Measurements from ENCODE around the gene SLC8A2. TPM values are rescaled to one million over a fixed set of nuclear protein-coding genes. Genes with fewer than 3 reads are reported as not detected.
A peak's percentile ranks its signal among the peaks of the same experiment; 100 is the strongest.

The SLC8A2 gene
- total RNA-seq, 1 donor from 2014 or later: 3.7 TPM

- H3K27ac Mint-ChIP-seq: no peak overlapping the region
- DNase-seq (ENCODE audit: low spot score in 2 of 2, unreplicated experiment in 2 of 2): no peak
- no peak overlapping the region for H3K4me3 Mint-ChIP-seq
- TF ChIP-seq CTCF (IDR thresholded peaks at IDR 0.05; ENCODE audit: unreplicated experiment): no peak
- peaks cover 15% of the 10 kb centered on the region for H3K4me1 Mint-ChIP-seq
- peaks cover 1% of the 10 kb centered on the region for H3K36me3 Mint-ChIP-seq
- peaks cover 4% of the 10 kb centered on the region for H3K9me3 Mint-ChIP-seq
- peaks cover 87% of the 10 kb centered on the region for H3K27me3 Mint-ChIP-seq (ENCODE audit: low read depth)
Observed at GRCh38 chr19:47450478-47450877, 21.2 kb downstream of the SLC8A2 start.

DNA sequence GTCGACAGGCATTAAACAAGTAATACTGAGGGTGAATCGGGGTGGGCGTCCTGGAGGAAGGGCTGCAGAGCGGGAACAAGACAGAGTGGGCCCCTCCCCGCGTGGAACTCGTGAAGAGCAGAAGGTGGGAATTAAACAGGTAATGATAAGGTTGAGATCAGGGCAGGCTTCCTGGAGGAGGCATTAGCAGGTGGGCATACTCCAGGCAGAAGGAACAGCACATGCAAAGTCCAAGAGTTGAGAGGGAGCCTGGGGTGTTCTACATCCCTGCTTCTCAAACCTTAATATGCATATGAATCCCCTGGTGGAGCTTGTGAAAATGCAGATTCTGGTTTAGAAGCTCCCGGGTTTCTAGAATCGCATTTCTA, 23.3 kb downstream of the SLC8A2 start:
- Mint-ChIP-seq H3K27me3 (ENCODE audit: low read depth) (peaks cover 89% of the 10 kb centered on the region), H3K4me3 (no peak overlapping the region)

DNA sequence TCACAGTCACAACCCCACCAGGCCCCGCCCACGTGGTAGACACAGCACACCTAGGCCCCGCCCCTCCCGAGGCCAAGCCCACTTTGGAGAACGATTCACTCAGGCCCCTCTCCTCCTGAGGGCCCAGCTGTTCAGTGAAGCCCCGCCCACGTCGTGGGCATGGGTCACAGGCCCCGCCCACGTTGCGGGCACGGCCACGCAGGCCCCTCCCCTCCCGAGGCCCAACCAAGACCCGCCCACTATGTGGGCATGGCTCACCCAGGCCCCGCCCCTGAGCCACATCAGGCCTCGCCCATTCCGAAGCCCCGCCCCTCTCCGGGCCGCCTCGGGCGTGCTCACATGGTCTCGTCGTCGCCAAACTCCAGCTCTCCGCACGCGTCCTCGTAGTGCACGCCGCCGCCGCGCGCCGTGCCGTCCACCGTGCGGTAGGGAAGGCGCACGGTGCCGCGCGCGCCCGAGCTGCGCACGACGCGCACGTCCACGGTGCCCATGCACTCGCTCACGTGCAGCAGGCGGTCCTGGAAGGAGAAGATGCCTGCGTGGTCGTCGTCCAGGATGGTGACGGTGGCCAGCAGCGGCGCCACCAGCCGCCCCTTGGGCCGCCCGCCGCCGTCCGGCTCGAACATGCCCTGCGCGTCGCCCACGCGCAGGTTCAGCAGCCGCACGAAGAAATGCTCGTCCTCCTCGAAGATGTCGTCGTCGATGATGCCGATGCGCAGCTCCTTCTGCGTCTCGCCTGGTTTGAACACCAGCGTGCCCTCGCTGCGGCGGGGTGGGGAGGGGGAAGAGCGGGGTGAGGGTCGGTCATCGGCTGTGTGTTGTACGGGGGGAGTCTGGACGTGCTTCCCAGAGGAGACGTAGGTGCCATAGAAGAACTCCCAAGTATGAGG, 24.0 kb downstream of the SLC8A2 start:
- Mint-ChIP-seq H3K36me3 (no peaks in the 10 kb centered on the region), H3K27me3 (ENCODE audit: low read depth) (peaks cover 92% of the 10 kb centered on the region), H3K9me3 (no peaks in the 10 kb centered on the region), H3K27ac (no peak overlapping the region), H3K4me1 (peaks cover 17% of the 10 kb centered on the region), H3K4me3 (peak overlapping the region; percentile 42)
- TF ChIP-seq CTCF (IDR thresholded peaks at IDR 0.05; ENCODE audit: unreplicated experiment): no peak
- peak; percentile 45 to 77 for DNase-seq (ENCODE audit: low spot score in 2 of 2, unreplicated experiment in 2 of 2)

More for the DNA sequence above, 23.3 kb downstream of the SLC8A2 start:
- no peak for DNase-seq (ENCODE audit: low spot score in 2 of 2, unreplicated experiment in 2 of 2)
- H3K36me3 Mint-ChIP-seq: no peaks in the 10 kb centered on the region
- no peak overlapping the region for H3K27ac Mint-ChIP-seq
- H3K9me3 Mint-ChIP-seq: no peaks in the 10 kb centered on the region
- no peak for TF ChIP-seq CTCF (IDR thresholded peaks at IDR 0.05; ENCODE audit: unreplicated experiment)
- peaks cover 17% of the 10 kb centered on the region for H3K4me1 Mint-ChIP-seq

DNA sequence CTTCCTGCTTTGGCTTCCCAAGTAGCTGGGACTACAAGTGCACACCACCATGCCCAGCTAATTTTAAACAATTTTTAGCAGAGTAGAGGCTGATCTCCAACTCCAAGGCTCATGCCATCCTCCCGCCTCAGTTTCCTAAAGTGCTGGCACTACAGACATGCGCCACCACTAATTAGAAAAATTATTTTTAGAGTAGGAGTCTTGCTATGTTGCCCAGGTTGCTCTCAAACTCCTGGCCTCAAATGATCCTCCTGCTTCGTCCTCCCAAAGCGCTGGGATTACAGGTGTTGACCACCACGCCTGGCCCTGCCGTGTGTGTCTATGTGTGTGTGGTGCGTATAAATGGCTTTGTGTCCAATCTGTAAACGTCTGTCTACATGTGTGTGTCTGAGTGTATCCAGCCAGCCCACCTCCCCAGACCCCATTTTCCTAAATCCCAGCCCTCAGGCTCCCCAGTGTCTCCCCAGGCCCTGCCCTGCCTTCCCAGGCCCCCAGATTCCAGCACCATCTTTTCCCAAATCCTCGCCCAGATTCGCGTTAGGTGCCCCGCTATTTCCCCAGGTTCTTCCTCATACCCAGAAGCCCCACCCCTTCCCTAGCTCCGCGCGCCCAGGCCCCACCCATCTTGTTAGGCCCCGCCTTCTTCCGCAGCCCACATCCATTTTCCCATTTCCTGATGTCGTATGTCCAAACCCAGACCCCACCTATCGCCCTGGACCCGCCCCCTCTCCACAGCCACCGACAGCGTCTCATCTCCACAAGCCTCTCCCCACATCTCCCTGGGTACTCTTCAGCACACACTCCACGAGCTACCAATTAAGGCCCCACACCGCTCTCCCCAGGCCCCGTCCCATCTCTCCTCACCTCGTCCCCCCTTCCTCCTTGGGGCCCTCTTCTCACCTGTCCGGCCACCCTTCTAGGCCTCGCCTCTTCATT, 24.9 kb downstream of the SLC8A2 start:
- H3K4me1 Mint-ChIP-seq: peaks cover 17% of the 10 kb centered on the region
- no peaks in the 10 kb centered on the region for H3K9me3 Mint-ChIP-seq
- DNase-seq (ENCODE audit: low spot score in 2 of 2, unreplicated experiment in 2 of 2): peak in 1 of 2 experiments; percentile 53
- no peaks in the 10 kb centered on the region for H3K36me3 Mint-ChIP-seq
- peak overlapping the region; percentile 42 for H3K4me3 Mint-ChIP-seq
- no peak overlapping the region for H3K27ac Mint-ChIP-seq
- peaks cover 96% of the 10 kb centered on the region for H3K27me3 Mint-ChIP-seq (ENCODE audit: low read depth)
- no peak for TF ChIP-seq CTCF (IDR thresholded peaks at IDR 0.05; ENCODE audit: unreplicated experiment)

DNA sequence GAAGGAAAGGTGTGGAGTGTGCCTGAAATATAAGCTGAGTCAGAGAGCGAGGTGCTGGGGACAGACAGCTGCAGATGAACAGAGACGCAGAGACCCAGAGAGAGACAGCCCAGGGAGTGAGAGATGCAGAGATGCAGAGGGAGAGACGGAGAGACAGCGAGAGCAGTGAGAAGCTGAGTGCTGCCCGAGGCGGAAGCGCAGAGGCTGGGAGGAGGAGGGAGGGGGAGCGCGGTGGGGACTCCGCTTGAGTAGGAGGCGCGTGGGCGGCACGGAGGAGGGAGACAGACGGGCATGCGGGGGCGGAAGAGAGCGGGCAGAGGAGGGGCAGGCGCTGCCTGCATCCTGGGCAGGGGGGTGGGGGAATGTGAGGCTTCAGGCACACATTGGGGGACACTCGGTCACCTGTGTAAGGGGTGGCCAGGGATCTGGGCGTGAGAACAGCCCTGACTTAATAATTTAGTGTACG, 25.7 kb downstream of the SLC8A2 start:
- peak in 1 of 2 experiments; percentile 70 for DNase-seq (ENCODE audit: low spot score in 2 of 2, unreplicated experiment in 2 of 2)
- TF ChIP-seq CTCF (IDR thresholded peaks at IDR 0.05; ENCODE audit: unreplicated experiment): no peak
- Mint-ChIP-seq H3K27me3 (ENCODE audit: low read depth) (peaks cover 94% of the 10 kb centered on the region), H3K27ac (no peak overlapping the region), H3K9me3 (no peaks in the 10 kb centered on the region), H3K4me1 (peaks cover 17% of the 10 kb centered on the region), H3K36me3 (no peaks in the 10 kb centered on the region), H3K4me3 (peak overlapping the region; percentile 18)

Data from mesothelial cell of epicardium (in vitro differentiated cells).